HEK293 (cell line): ENCODE results near the gene SOX5.

Experiments
- CTCF ChIA-PET: fragments of 350-600 bp; formaldehyde crosslinking; extraction: SDS; loops from one replicate; lab custom pipeline; 2021; ENCODE audit warnings: antibody characterized with exemption; lab: Yijun Ruan, JAX
- POLR2A ChIA-PET: fragments of 300-600 bp; formaldehyde crosslinking; extraction: SDS; loops from one replicate; lab custom pipeline; 2020; ENCODE audit warnings: antibody characterized with exemption, inconsistent platforms; lab: Yijun Ruan, JAX
- H3K27ac ChIP-seq: fragments of 200-500 bp; sonication (Bioruptor generic); 2 replicates; pipeline ENCODE4 v1.5.1; 2014; ENCODE audit warnings: low read depth, low read length, control low read depth, inconsistent platforms; ENCODE audit errors: extremely low read depth
- H3K36me3 ChIP-seq, 2 experiments: fragments of 200-500 bp in 1 of 2; sonication (Bioruptor generic) in 1 of 2; 1 replicate in 1 of 2; 2 replicates in 1 of 2; pipeline ENCODE4 v1.5.1; 2014 to 2017; ENCODE audit warnings: inconsistent platforms in 2 of 2, low read length in 2 of 2; ENCODE audit not compliant: control insufficient read depth in 2 of 2, insufficient read depth in 1 of 2
- H3K4me1 ChIP-seq: fragments of 200-500 bp; sonication (Bioruptor generic); 2 replicates; pipeline ENCODE4 v1.5.1; 2014; ENCODE audit warnings: mild to moderate bottlenecking, low read length, inconsistent platforms; ENCODE audit not compliant: control insufficient read depth, insufficient read depth
- H3K4me3 ChIP-seq: 2 replicates; pipeline ENCODE4 v1.5.1; 2011; ENCODE audit warnings: low read depth, mild to moderate bottlenecking, control low read depth, low read length, moderate library complexity
- H3K9me3 ChIP-seq: fragments of 200-500 bp; sonication (Bioruptor generic); 2 replicates; pipeline ENCODE4 v1.5.1; 2014; ENCODE audit warnings: low read depth, low read length, inconsistent platforms; ENCODE audit not compliant: control insufficient read depth, insufficient read depth
- BCL6B ChIP-seq: fragments of 450-650 bp; formaldehyde crosslinking; IDR thresholded peaks from 2 replicates; pipeline ENCODE4 v1.5.1; 2017; ENCODE audit warnings: missing biosample characterization, missing genetic modification characterization
- GFI1B ChIP-seq: fragments of 450-650 bp; formaldehyde crosslinking; IDR thresholded peaks from 2 replicates; pipeline ENCODE4 v1.5.1; 2016; ENCODE audit warnings: missing biosample characterization, missing genetic modification characterization
- HOXA7 ChIP-seq: sonication (generic); formaldehyde crosslinking; IDR thresholded peaks from 2 replicates; pipeline ENCODE4 v1.8.1; 2022; ENCODE audit warnings: missing genetic modification reagents, borderline replicate concordance
- MZF1 ChIP-seq: fragments of 450-650 bp; formaldehyde crosslinking; IDR thresholded peaks from 2 replicates; pipeline ENCODE4 v1.5.1; 2017; ENCODE audit warnings: missing biosample characterization, missing genetic modification characterization, borderline replicate concordance
- PRDM1 ChIP-seq: fragments of 450-650 bp; formaldehyde crosslinking; IDR thresholded peaks from 2 replicates; pipeline ENCODE4; 2016; ENCODE audit warnings: missing biosample characterization, missing genetic modification characterization
- RBAK ChIP-seq: fragments of 450-650 bp; formaldehyde crosslinking; IDR thresholded peaks from 2 replicates; pipeline ENCODE4 v1.5.1; 2016; ENCODE audit warnings: missing biosample characterization, missing genetic modification characterization
- SP3 ChIP-seq: fragments of 450-650 bp; formaldehyde crosslinking; IDR thresholded peaks from 2 replicates; pipeline ENCODE4 v1.5.1; 2016; ENCODE audit warnings: missing biosample characterization, missing genetic modification characterization
- SP7 ChIP-seq: fragments of 450-650 bp; formaldehyde crosslinking; IDR thresholded peaks from 2 replicates; pipeline ENCODE4 v1.5.1; 2016; ENCODE audit warnings: missing biosample characterization, missing genetic modification characterization
- ZBTB48 ChIP-seq: fragments of 450-650 bp; formaldehyde crosslinking; IDR thresholded peaks from 2 replicates; pipeline ENCODE4 v1.5.1; 2016; ENCODE audit warnings: missing biosample characterization, missing genetic modification characterization
- ZBTB8A ChIP-seq: fragments of 450-650 bp; formaldehyde crosslinking; IDR thresholded peaks from 2 replicates; pipeline ENCODE4 v1.5.1; 2016; ENCODE audit warnings: missing biosample characterization, missing genetic modification characterization
- ZFHX2 ChIP-seq: fragments of 450-650 bp; formaldehyde crosslinking; conservative IDR thresholded peaks from 2 replicates; pipeline ENCODE4 v1.5.1; 2016; ENCODE audit warnings: missing biosample characterization, missing genetic modification characterization
- ZFP41 ChIP-seq: fragments of 450-650 bp; formaldehyde crosslinking; IDR thresholded peaks from 2 replicates; pipeline ENCODE4 v1.5.1; 2016; ENCODE audit warnings: missing biosample characterization, missing genetic modification characterization, borderline replicate concordance
- ZNF133 ChIP-seq: fragments of 450-650 bp; formaldehyde crosslinking; IDR thresholded peaks from 2 replicates; pipeline ENCODE4 v1.5.1; 2016; ENCODE audit warnings: missing biosample characterization, missing genetic modification characterization
- ZNF146 ChIP-seq: fragments of 450-650 bp; formaldehyde crosslinking; IDR thresholded peaks from 2 replicates; pipeline ENCODE4 v1.5.1; 2016; ENCODE audit warnings: missing biosample characterization, missing genetic modification characterization
- ZNF266 ChIP-seq: fragments of 450-650 bp; formaldehyde crosslinking; IDR thresholded peaks from 2 replicates; pipeline ENCODE4 v1.5.1; 2016; ENCODE audit warnings: missing biosample characterization, missing genetic modification characterization, low read depth
- ZNF510 ChIP-seq: fragments of 450-650 bp; formaldehyde crosslinking; IDR thresholded peaks from 2 replicates; pipeline ENCODE4 v1.5.1; 2018; ENCODE audit warnings: mild to moderate bottlenecking, missing genetic modification characterization, missing biosample characterization; ENCODE audit not compliant: insufficient replicate concordance
- ZNF514 ChIP-seq: fragments of 450-650 bp; formaldehyde crosslinking; IDR thresholded peaks from 2 replicates; pipeline ENCODE4 v1.5.1; 2016; ENCODE audit warnings: missing biosample characterization, missing genetic modification characterization
- ZNF561 ChIP-seq: fragments of 450-650 bp; IDR thresholded peaks from 2 replicates; pipeline ENCODE4 v1.5.1; 2018; ENCODE audit warnings: missing biosample characterization, missing genetic modification characterization, borderline replicate concordance
- ZNF621 ChIP-seq: fragments of 450-650 bp; formaldehyde crosslinking; IDR thresholded peaks from 2 replicates; pipeline ENCODE4 v1.5.1; 2017; ENCODE audit warnings: missing biosample characterization, missing genetic modification characterization
- ZNF624 ChIP-seq: fragments of 450-650 bp; formaldehyde crosslinking; IDR thresholded peaks from 2 replicates; pipeline ENCODE4 v1.5.1; 2017; ENCODE audit warnings: missing biosample characterization, missing genetic modification characterization
- ZNF626 ChIP-seq: fragments of 450-650 bp; sonication (Bioruptor Pico); formaldehyde crosslinking; IDR thresholded peaks from 2 replicates; pipeline ENCODE4 v1.5.1; 2018; ENCODE audit warnings: missing biosample characterization, missing genetic modification characterization, inconsistent platforms
- ZNF660 ChIP-seq: fragments of 450-650 bp; IDR thresholded peaks from 2 replicates; pipeline ENCODE4 v1.5.1; 2018; ENCODE audit warnings: missing biosample characterization, mild to moderate bottlenecking, missing genetic modification characterization
- ZNF701 ChIP-seq: fragments of 450-650 bp; formaldehyde crosslinking; IDR thresholded peaks from 2 replicates; pipeline ENCODE4 v1.5.1; 2016; ENCODE audit warnings: missing biosample characterization, missing genetic modification characterization
- ZNF785 ChIP-seq: fragments of 450-650 bp; formaldehyde crosslinking; IDR thresholded peaks from 2 replicates; pipeline ENCODE4 v1.5.1; 2016; ENCODE audit warnings: missing biosample characterization, missing genetic modification characterization
- ZNF830 ChIP-seq: fragments of 450-650 bp; IDR thresholded peaks from 2 replicates; pipeline ENCODE4 v1.5.0; 2018; ENCODE audit warnings: missing biosample characterization, missing genetic modification characterization, low read depth, mild to moderate bottlenecking, moderate library complexity
- ZSCAN16 ChIP-seq: fragments of 450-650 bp; formaldehyde crosslinking; IDR thresholded peaks from 2 replicates; pipeline ENCODE4 v1.5.1; 2016; ENCODE audit warnings: missing biosample characterization, missing genetic modification characterization
- TF ChIP-seq, protein P1 (sequence below): fragments of 450-650 bp; formaldehyde crosslinking; IDR thresholded peaks from 2 replicates; pipeline ENCODE4 v1.5.1; 2016; ENCODE audit warnings: missing biosample characterization, missing genetic modification characterization
- TF ChIP-seq, protein P2 (sequence below): fragments of 450-650 bp; formaldehyde crosslinking; IDR thresholded peaks from 2 replicates; pipeline ENCODE4 v1.5.1; 2016; ENCODE audit warnings: missing biosample characterization, missing genetic modification characterization
- TF ChIP-seq, protein P3 (sequence below): sonication (generic); formaldehyde crosslinking; IDR thresholded peaks from 2 replicates; pipeline ENCODE4 v1.8.1; 2022; ENCODE audit warnings: mild to moderate bottlenecking, moderate library complexity, missing genetic modification reagents
- TF ChIP-seq, protein P4 (sequence below): fragments of 450-650 bp; formaldehyde crosslinking; IDR thresholded peaks from 2 replicates; pipeline ENCODE4 v1.5.1; 2016; ENCODE audit warnings: missing biosample characterization, missing genetic modification characterization

SOX5 gene

GRCh38 chr12:23941780-23942179 is 7.7 kb downstream of the SOX5 start:
- POLR2A ChIA-PET: no interaction called here
- no peaks in the 10 kb centered on the region for H3K36me3 ChIP-seq
- TF ChIP-seq SP3 (no peak), ZNF701 (tag by site-specific recombination) (no peak)
- TF ChIP-seq, all 188 proteins: peak for 0
- H3K9me3 ChIP-seq: no peaks in the 10 kb centered on the region
- no peak overlapping the region for H3K27ac ChIP-seq
- H3K4me1 ChIP-seq: no peaks in the 10 kb centered on the region
- CTCF ChIA-PET: no interaction called here
- no peak overlapping the region for H3K4me3 ChIP-seq

DNA sequence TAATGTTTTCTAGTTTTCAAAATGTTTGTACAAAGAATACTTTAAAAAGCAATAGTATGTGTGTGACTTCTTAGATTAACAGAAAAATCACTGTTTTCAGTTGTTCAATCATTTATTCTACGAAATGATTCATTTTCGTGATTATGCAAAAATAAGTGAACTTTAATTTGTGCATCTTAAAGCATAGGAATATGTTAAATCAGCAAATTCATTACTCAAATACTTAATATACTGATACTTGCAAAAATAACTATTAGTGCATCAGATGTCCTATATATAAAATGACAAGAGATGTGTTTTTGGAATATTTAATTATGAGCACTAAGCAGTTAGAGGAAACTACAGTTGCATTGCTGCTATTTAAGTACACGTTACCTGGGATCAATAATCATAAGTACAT is 11.0 kb downstream of the SOX5 start:
- Histone ChIP-seq H3K4me3 (no peak overlapping the region), H3K36me3 (no peaks in the 10 kb centered on the region), H3K27ac (no peak overlapping the region), H3K4me1 (no peaks in the 10 kb centered on the region), H3K9me3 (no peaks in the 10 kb centered on the region)
- ChIA-PET POLR2A (no interaction called here), CTCF (interaction anchor here (0.6 kb wide), 1 partner anchor 441 kb away, joined by 3 read pairs; no protein-coding TSS in a partner anchor)
- TF ChIP-seq MZF1 (tag by site-specific recombination) (no peak), ZBTB8A (no peak), ZNF561 (tag by site-specific recombination) (no peak), ZBTB48 (tag by site-specific recombination) (no peak), ZNF626 (tag by site-specific recombination) (no peak), ZFP41 (tag by site-specific recombination) (no peak), ZNF133 (no peak), ZNF785 (tag by site-specific recombination) (no peak), ZSCAN16 (tag by site-specific recombination) (no peak), BCL6B (no peak), ZNF624 (tag by site-specific recombination) (no peak), ZNF660 (tag by site-specific recombination) (no peak), RBAK (tag by site-specific recombination) (no peak)
- TF ChIP-seq, protein P1, sequence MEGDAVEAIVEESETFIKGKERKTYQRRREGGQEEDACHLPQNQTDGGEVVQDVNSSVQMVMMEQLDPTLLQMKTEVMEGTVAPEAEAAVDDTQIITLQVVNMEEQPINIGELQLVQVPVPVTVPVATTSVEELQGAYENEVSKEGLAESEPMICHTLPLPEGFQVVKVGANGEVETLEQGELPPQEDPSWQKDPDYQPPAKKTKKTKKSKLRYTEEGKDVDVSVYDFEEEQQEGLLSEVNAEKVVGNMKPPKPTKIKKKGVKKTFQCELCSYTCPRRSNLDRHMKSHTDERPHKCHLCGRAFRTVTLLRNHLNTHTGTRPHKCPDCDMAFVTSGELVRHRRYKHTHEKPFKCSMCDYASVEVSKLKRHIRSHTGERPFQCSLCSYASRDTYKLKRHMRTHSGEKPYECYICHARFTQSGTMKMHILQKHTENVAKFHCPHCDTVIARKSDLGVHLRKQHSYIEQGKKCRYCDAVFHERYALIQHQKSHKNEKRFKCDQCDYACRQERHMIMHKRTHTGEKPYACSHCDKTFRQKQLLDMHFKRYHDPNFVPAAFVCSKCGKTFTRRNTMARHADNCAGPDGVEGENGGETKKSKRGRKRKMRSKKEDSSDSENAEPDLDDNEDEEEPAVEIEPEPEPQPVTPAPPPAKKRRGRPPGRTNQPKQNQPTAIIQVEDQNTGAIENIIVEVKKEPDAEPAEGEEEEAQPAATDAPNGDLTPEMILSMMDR: no peak
- TF ChIP-seq, protein P2, sequence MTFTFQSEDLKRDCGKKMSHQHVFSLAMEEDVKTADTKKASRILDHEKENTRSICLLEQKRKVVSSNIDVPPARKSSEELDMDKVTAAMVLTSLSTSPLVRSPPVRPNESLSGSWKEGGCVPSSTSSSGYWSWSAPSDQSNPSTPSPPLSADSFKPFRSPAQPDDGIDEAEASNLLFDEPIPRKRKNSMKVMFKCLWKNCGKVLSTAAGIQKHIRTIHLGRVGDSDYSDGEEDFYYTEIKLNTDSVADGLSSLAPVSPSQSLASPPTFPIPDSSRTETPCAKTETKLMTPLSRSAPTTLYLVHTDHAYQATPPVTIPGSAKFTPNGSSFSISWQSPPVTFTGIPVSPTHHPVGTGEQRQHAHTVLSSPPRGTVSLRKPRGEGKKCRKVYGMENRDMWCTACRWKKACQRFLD (tag by site-specific recombination): no peak

GRCh38 chr12:23931176-23931575 is 18.3 kb downstream of the SOX5 start:
- POLR2A ChIA-PET: no interaction called here
- 0 out of 2 replicates have a peak, but pooled peaks cover 3% of the 10 kb centered on the region for H3K4me1 ChIP-seq
- H3K36me3 ChIP-seq: no peaks in the 10 kb centered on the region
- CTCF ChIA-PET: no interaction called here
- no peaks in the 10 kb centered on the region for H3K9me3 ChIP-seq
- TF ChIP-seq ZNF514 (tag by site-specific recombination) (no peak), ZNF266 (tag by site-specific recombination) (no peak), ZNF621 (no peak), ZFHX2 (tag by site-specific recombination) (no peak), GFI1B (tag by site-specific recombination) (no peak), ZNF510 (tag by site-specific recombination) (no peak), PRDM1 (no peak), ZNF830 (tag by site-specific recombination) (no peak), ZNF146 (no peak), SP3 (no peak), HOXA7 (CRISPR knock-in tag) (no peak), SP7 (tag by site-specific recombination) (no peak)
- TF ChIP-seq, protein P3, sequence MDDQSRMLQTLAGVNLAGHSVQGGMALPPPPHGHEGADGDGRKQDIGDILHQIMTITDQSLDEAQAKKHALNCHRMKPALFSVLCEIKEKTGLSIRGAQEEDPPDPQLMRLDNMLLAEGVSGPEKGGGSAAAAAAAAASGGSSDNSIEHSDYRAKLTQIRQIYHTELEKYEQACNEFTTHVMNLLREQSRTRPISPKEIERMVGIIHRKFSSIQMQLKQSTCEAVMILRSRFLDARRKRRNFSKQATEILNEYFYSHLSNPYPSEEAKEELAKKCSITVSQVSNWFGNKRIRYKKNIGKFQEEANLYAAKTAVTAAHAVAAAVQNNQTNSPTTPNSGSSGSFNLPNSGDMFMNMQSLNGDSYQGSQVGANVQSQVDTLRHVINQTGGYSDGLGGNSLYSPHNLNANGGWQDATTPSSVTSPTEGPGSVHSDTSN (CRISPR knock-in tag): no peak
- TF ChIP-seq, protein P4, sequence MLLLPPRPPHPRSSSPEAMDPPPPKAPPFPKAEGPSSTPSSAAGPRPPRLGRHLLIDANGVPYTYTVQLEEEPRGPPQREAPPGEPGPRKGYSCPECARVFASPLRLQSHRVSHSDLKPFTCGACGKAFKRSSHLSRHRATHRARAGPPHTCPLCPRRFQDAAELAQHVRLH (tag by site-specific recombination): no peak
- TF ChIP-seq, all 188 proteins: peak for 0
- Histone ChIP-seq H3K4me3 (no peak overlapping the region), H3K27ac (no peak overlapping the region)
